H1 (cell line): ENCODE measurements around the gene NEDD8. TPM values are rescaled to one million over a fixed set of nuclear protein-coding genes. Genes with fewer than 3 reads are reported as not detected.
A peak's percentile ranks its signal among the peaks of the same experiment; 100 is the strongest.

Source experiments
- CTCF ChIA-PET: fragments of 300-600 bp; sonication (Branson Sonifier 250); formaldehyde crosslinking; loops from one replicate; lab custom pipeline; 2021; ENCODE audit not compliant: partially characterized antibody; lab: Charles Lee
- POLR2A ChIA-PET: fragments of 300-600 bp; sonication (Branson Sonifier 250); formaldehyde crosslinking; loops from one replicate; lab custom pipeline; 2021; ENCODE audit warnings: inconsistent platforms; ENCODE audit not compliant: partially characterized antibody; lab: Charles Lee
- DNase-seq, 2 experiments: peaks; one replicate each; pipeline versions ENCODE4 v3.0.0 to v3.0.0-alpha.2; 2010 to 2022; ENCODE audit warnings: low spot score in 2 of 2, low read depth in 1 of 2, mixed read lengths in 1 of 2
- FAIRE-seq: peaks from 2 replicates; lab custom pipeline; 2011; peaks lifted over from hg19 to GRCh38; lab: Jason Lieb, UNC
- H2AFZ ChIP-seq: 2 replicates; pipeline ENCODE4 v1.8.1; 2012; ENCODE audit warnings: low read length, inconsistent platforms
- H2AK5ac ChIP-seq: 2 replicates; pipeline ENCODE4 v1.6.1; 2013; ENCODE audit warnings: low read depth, low read length
- H2BK120ac ChIP-seq: replicated peaks from 2 replicates; pipeline ENCODE3; 2013; ENCODE audit warnings: low read depth, low read length, inconsistent platforms
- H2BK12ac ChIP-seq: 2 replicates; pipeline ENCODE4 v1.6.1; 2013; ENCODE audit warnings: low read depth, low read length
- H2BK15ac ChIP-seq: 2 replicates; pipeline ENCODE4 v1.6.1; 2013; ENCODE audit warnings: low read length
- H2BK20ac ChIP-seq: 2 replicates; pipeline ENCODE4 v1.6.1; 2013; ENCODE audit warnings: low read length
- H2BK5ac ChIP-seq: 2 replicates; pipeline ENCODE4 v1.6.1; 2013; ENCODE audit warnings: low read depth, low read length
- H3K14ac ChIP-seq: 2 replicates; pipeline ENCODE4 v1.6.1; 2013; ENCODE audit warnings: inconsistent platforms; ENCODE audit not compliant: insufficient read length
- H3K18ac ChIP-seq: 2 replicates; pipeline ENCODE4 v1.6.1; 2013; ENCODE audit warnings: low read length; ENCODE audit errors: extremely low read depth
- H3K23ac ChIP-seq: 2 replicates; pipeline ENCODE4 v1.6.1; 2013; ENCODE audit warnings: inconsistent platforms; ENCODE audit not compliant: insufficient read length
- H3K23me2 ChIP-seq: 2 replicates; pipeline ENCODE4 v1.6.1; 2013; ENCODE audit warnings: low read depth, low read length
- H3K27ac ChIP-seq: 2 replicates; pipeline ENCODE4 v1.6.1; 2011; ENCODE audit warnings: low read depth, low read length, inconsistent platforms
- H3K27me3 ChIP-seq, 4 experiments: replicated peaks in 1 of 4; 1 replicate in 1 of 4; 2 replicates in 3 of 4; pipeline versions ENCODE4 v1.6.1 to v1.8.1; 2011 to 2013; ENCODE audit warnings: low read length in 3 of 4, mild to moderate bottlenecking in 3 of 4, inconsistent platforms in 2 of 4, mixed read lengths in 2 of 4, moderate library complexity in 1 of 4; ENCODE audit not compliant: control insufficient read depth in 3 of 4, insufficient read depth in 3 of 4; ENCODE audit errors: extremely low read depth in 1 of 4
- H3K36me3 ChIP-seq, 4 experiments: 2 replicates each; pipeline versions ENCODE4 v1.6.1 to v1.8.1; 2011 to 2013; ENCODE audit warnings: mild to moderate bottlenecking in 4 of 4, low read length in 3 of 4, moderate library complexity in 2 of 4, control low read depth in 1 of 4, inconsistent platforms in 1 of 4; ENCODE audit not compliant: insufficient read depth in 4 of 4, control insufficient read depth in 2 of 4
- H3K4ac ChIP-seq: replicated peaks from 2 replicates; pipeline ENCODE3; 2013; ENCODE audit warnings: low read length, low read depth, mixed read lengths, inconsistent platforms; ENCODE audit not compliant: insufficient read length
- H3K4me1 ChIP-seq, 4 experiments: replicated peaks in 1 of 4; 1 replicate in 1 of 4; 2 replicates in 3 of 4; pipeline versions ENCODE4 v1.6.1 to v1.8.1; 2011 to 2013; ENCODE audit warnings: low read length in 3 of 4, inconsistent platforms in 2 of 4, mixed read lengths in 1 of 4; ENCODE audit not compliant: insufficient read depth in 4 of 4, control insufficient read depth in 3 of 4
- H3K4me2 ChIP-seq, 2 experiments: 2 replicates each; pipeline versions ENCODE4 v1.6.1 to v1.8.1; 2011 to 2013; ENCODE audit warnings: low read depth in 2 of 2, low read length in 2 of 2, control low read depth in 1 of 2, inconsistent platforms in 1 of 2, mild to moderate bottlenecking in 1 of 2; ENCODE audit not compliant: insufficient read depth in 1 of 2
- H3K4me3 ChIP-seq, 4 experiments: fragments of 200-600, 300-600 bp in 1 of 4; sonication (generic), shearing (Covaris generic), sonication (Bioruptor Twin) in 1 of 4; 2 replicates each; pipeline versions ENCODE4 v1.5.1 to v1.8.1; 2011 to 2016; ENCODE audit warnings: low read length in 4 of 4, low read depth in 3 of 4, control low read depth in 2 of 4, inconsistent platforms in 2 of 4, mild to moderate bottlenecking in 2 of 4, mixed read lengths in 1 of 4, moderate library complexity in 1 of 4; ENCODE audit not compliant: insufficient read depth in 2 of 4; ENCODE audit errors: extremely low read depth in 1 of 4
- H3K56ac ChIP-seq: replicated peaks from 2 replicates; pipeline ENCODE3; 2013; ENCODE audit warnings: low read depth, mild to moderate bottlenecking, mixed read lengths, low read length, inconsistent platforms; ENCODE audit not compliant: insufficient read length
- H3K79me1 ChIP-seq: 2 replicates; pipeline ENCODE4 v1.6.1; 2013; ENCODE audit warnings: low read depth, low read length, control low read depth
- H3K79me2 ChIP-seq, 2 experiments: 2 replicates each; pipeline versions ENCODE4 v1.6.1 to v1.8.1; 2012 to 2013; ENCODE audit warnings: low read length in 2 of 2, mild to moderate bottlenecking in 2 of 2, inconsistent platforms in 1 of 2; ENCODE audit not compliant: insufficient read depth in 2 of 2, control insufficient read depth in 1 of 2
- H3K9ac ChIP-seq, 4 experiments: replicated peaks in 1 of 4; 1 replicate in 1 of 4; 2 replicates in 3 of 4; pipeline versions ENCODE4 v1.6.1 to v1.8.1; 2011 to 2013; ENCODE audit warnings: low read depth in 3 of 4, low read length in 3 of 4, control low read depth in 2 of 4, mild to moderate bottlenecking in 2 of 4, moderate library complexity in 2 of 4, inconsistent platforms in 1 of 4; ENCODE audit errors: extremely low read depth in 1 of 4
- H3K9me3 ChIP-seq, 2 experiments: 2 replicates each; pipeline versions ENCODE4 v1.6.1 to v1.8.1; 2012 to 2013; ENCODE audit warnings: mild to moderate bottlenecking in 2 of 2, moderate library complexity in 2 of 2, control low read depth in 1 of 2, inconsistent platforms in 1 of 2, low read depth in 1 of 2, low read length in 1 of 2, mixed read lengths in 1 of 2; ENCODE audit not compliant: insufficient read depth in 2 of 2
- H4K20me1 ChIP-seq, 2 experiments: replicated peaks in 1 of 2; 2 replicates each; pipeline versions ENCODE3 to v1.8.1; 2011 to 2013; ENCODE audit warnings: inconsistent platforms in 2 of 2, low read length in 2 of 2, mild to moderate bottlenecking in 1 of 2; ENCODE audit not compliant: insufficient read depth in 2 of 2, control insufficient read depth in 1 of 2
- H4K5ac ChIP-seq: 2 replicates; pipeline ENCODE4 v1.6.1; 2013; ENCODE audit warnings: low read length, low read depth, mixed read lengths, inconsistent platforms; ENCODE audit not compliant: insufficient read length
- H4K8ac ChIP-seq: 2 replicates; pipeline ENCODE4 v1.8.0; 2013; ENCODE audit warnings: mild to moderate bottlenecking, moderate library complexity, low read length, inconsistent platforms; ENCODE audit not compliant: insufficient read depth; ENCODE audit errors: extremely low read depth
- H4K91ac ChIP-seq: replicated peaks from 2 replicates; pipeline ENCODE3; 2013; ENCODE audit warnings: low read length, mixed read lengths, inconsistent platforms; ENCODE audit not compliant: insufficient read length
- KDM4A ChIP-seq: IDR thresholded peaks from one replicate; pipeline ENCODE4 v1.7.1; 2012; ENCODE audit warnings: low read depth, mild to moderate bottlenecking, moderate library complexity, low read length, inconsistent platforms; ENCODE audit not compliant: severe bottlenecking
- RAD21 ChIP-seq, 2 experiments: IDR thresholded peaks in 1 of 2; conservative IDR thresholded peaks in 1 of 2; 2 replicates each; pipeline ENCODE4 v1.6.1; 2011; ENCODE audit warnings: low read depth in 2 of 2, low read length in 2 of 2, improper control_type of control experiment in 1 of 2, inconsistent platforms in 1 of 2, mild to moderate bottlenecking in 1 of 2, moderate library complexity in 1 of 2
- WGBS, 2 experiments: shearing (Covaris generic) in 1 of 2; methylation state at CpG; one replicate each; pipeline versions ENCODE4 v1.1.6 to v1.1.7; 2013 to 2015; ENCODE audit warnings: low lambda C conversion rate in 2 of 2, mixed read lengths in 2 of 2, inconsistent platforms in 1 of 2, low coverage in 1 of 2, missing lambda C conversion rate in 1 of 2; ENCODE audit not compliant: insufficient replicate concordance in 2 of 2, insufficient coverage in 1 of 2, insufficient read length in 1 of 2; ENCODE audit errors: extremely low coverage in 1 of 2, missing lambda C conversion rate in 1 of 2; 5-methylcytosine and 5-hydroxymethylcytosine counted together
- polyA plus RNA-seq, 7 experiments: library from polyadenylated mRNA; depleted of rRNA in 3 of 7; stranded (reverse) in 5 of 7; unstranded in 2 of 7; fragments of >200 nt in 5 of 7; fragments of 200-250 nt in 2 of 7; gene quantifications; 1 replicate in 5 of 7; 2 replicates in 1 of 7; 4 replicates in 1 of 7; pipeline versions ENCODE4 v1.2.1 to v1.2.3, GENCODE V29; 2011 to 2013; ENCODE audit warnings: missing spikeins in 2 of 7, mixed read lengths in 2 of 7
- total RNA-seq: library from RNA; stranded (reverse); fragmentation: NEBNext Ultra II Directional; extraction: Animal tissue kit (Norgen Biotek cat#: 25700); gene quantifications from 2 replicates; pipeline ENCODE4 v1.2.1, GENCODE V29; 2021
- TF ChIP-seq, protein P1 (sequence below), 3 experiments: IDR thresholded peaks; 1 replicate in 2 of 3; 2 replicates in 1 of 3; pipeline versions ENCODE4 v1.5.1 to v1.6.1; 2011; ENCODE audit warnings: low read length in 3 of 3, mild to moderate bottlenecking in 3 of 3, inconsistent platforms in 2 of 3, low read depth in 1 of 3, moderate library complexity in 1 of 3; ENCODE audit not compliant: insufficient read depth in 1 of 3; ENCODE audit errors: control extremely low read depth in 1 of 3

Gene NEDD8
- total and polyA plus RNA-seq, 2 of the 8 experiments (the other 6 are each of a cell fraction or from before 2014, with no cell fraction given): 253 to 317 TPM

DNA sequence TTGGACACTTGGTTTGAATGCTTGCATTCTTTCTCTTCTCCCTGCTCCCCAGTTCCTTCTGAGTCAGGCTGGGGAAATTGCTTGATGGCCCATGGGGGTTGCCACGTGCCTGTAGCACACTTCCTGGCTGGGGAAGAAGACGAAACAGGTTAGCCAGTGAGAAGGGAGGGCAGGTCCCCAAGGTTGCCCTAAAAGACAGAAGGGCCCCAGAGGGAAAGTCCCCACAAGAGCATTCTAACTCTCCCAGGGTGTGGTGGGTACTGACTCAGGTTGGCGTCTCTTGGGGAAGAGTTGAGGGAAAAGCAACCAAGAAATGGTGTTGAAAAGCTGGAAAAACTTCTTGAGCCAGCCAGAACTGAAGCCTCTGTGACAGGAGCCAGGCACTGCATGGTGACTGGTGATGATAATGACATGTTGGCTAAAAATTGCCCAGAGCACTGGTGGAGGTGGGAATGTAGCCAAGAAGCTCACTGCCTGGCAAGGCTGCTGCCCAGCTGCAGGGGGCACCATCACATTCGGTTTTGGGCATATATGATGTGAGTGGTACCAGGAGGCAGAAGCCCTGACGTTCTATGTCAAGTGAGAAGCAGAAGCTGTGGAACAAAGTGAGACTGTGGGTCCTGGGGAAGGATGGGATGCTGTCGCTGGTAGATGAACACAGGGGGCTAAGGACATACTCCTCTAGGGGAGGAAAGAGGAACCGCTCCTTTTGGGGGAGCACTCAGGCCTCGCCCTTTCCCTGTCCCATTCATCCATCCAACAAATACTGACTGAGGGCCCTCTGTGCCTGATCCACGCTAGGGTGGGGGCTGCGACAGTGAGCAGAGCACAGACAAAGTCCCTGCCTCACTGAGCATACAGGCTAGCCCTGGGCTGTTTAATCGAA lies 47.4 kb upstream of the NEDD8 start:
- Histone ChIP-seq H2AFZ (no peak overlapping the region), H3K23ac (no peak overlapping the region)
- FAIRE-seq: no peak

More for the DNA sequence above, 47.4 kb upstream of the NEDD8 start:
- Histone ChIP-seq H3K36me3 (no peaks in the 10 kb centered on the region), H2BK5ac (no peak overlapping the region), H3K79me2 (no peaks in the 10 kb centered on the region), H3K4me2 (no peak overlapping the region), H3K27ac (no peak overlapping the region), H3K14ac (no peak overlapping the region), H3K56ac (no peak overlapping the region), H4K20me1 (peaks cover 0 to 3% of the 10 kb centered on the region in 2 experiments), H3K79me1 (no peaks in the 10 kb centered on the region; the same call in 1 of the 2 replicates), H3K9me3 (no peaks in the 10 kb centered on the region), H3K4ac (no peak overlapping the region), H3K4me3 (no peak overlapping the region), H3K27me3 (no peaks in the 10 kb centered on the region), H3K4me1 (no peaks in the 10 kb centered on the region), H4K91ac (no peak overlapping the region), H3K23me2 (no peaks in the 10 kb centered on the region)
- 80% methylated on average over 11 of the region's 11 CpGs; no CpG with 5 or more reads in 1 of the 2 experiments for WGBS, 2 experiments
- TF ChIP-seq RAD21 (IDR thresholded peaks at IDR 0.05 in 1 of 2, conservative IDR thresholded peaks at IDR 0.05 in 1 of 2; ENCODE audit: low read depth in 2 of 2, low read length in 2 of 2): peak; percentile 10 to 28; a peak in 2 of 4 replicates
- TF ChIP-seq, protein P1, sequence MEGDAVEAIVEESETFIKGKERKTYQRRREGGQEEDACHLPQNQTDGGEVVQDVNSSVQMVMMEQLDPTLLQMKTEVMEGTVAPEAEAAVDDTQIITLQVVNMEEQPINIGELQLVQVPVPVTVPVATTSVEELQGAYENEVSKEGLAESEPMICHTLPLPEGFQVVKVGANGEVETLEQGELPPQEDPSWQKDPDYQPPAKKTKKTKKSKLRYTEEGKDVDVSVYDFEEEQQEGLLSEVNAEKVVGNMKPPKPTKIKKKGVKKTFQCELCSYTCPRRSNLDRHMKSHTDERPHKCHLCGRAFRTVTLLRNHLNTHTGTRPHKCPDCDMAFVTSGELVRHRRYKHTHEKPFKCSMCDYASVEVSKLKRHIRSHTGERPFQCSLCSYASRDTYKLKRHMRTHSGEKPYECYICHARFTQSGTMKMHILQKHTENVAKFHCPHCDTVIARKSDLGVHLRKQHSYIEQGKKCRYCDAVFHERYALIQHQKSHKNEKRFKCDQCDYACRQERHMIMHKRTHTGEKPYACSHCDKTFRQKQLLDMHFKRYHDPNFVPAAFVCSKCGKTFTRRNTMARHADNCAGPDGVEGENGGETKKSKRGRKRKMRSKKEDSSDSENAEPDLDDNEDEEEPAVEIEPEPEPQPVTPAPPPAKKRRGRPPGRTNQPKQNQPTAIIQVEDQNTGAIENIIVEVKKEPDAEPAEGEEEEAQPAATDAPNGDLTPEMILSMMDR (IDR thresholded peaks at IDR 0.05; ENCODE audit: control extremely low read depth in 1 of 3, insufficient read depth in 1 of 3, low read depth in 1 of 3, low read length in 3 of 3): peak; percentile 27 to 52 (median 51); a peak in 2 of 4 replicates
- TF ChIP-seq KDM4A: no peak
- TF ChIP-seq, all 59 proteins: peak for 2
- Histone ChIP-seq H4K8ac (no peak overlapping the region), H4K5ac (no peak overlapping the region), H2AK5ac (no peak overlapping the region), H2BK15ac (no peak overlapping the region), H2BK120ac (no peak overlapping the region), H2BK12ac (no peak overlapping the region), H3K9ac (no peak overlapping the region; a peak in 1 of 7 replicates), H3K18ac (no peak overlapping the region), H2BK20ac (no peak overlapping the region)
- CTCF ChIA-PET: interaction anchor here (0.7 to 11.5 kb wide), 12 partner anchors 8 to 152 kb away, joined by 3 to 137 read pairs (median 8); partner anchors contain the start of genes CIDEB, DHRS1, LTB4R2 and NOP9
- no peak for DNase-seq
- POLR2A ChIA-PET: interaction anchor here (0.9 to 3.5 kb wide), 7 partner anchors 8 to 103 kb away, joined by 3 to 25 read pairs (median 4); partner anchors contain the start of genes CHMP4A and RABGGTA
